SK-N-SH treated with all-trans-retinoic acid at 6 μM for 48 hours (cell line): ENCODE results near the gene RRBP1.

Experiments used
- BACH2 ChIP-seq: fragments of 250-450 bp; sonication (Bioruptor Pico); IDR thresholded peaks from 2 replicates; pipeline ENCODE4 v1.9.0; 2021; ENCODE audit warnings: mild to moderate bottlenecking, borderline replicate concordance
- RARB ChIP-seq: fragments of 250-450 bp; sonication (Bioruptor Pico); IDR thresholded peaks from 2 replicates; pipeline ENCODE4 v1.8.0; 2021; ENCODE audit warnings: mild to moderate bottlenecking, moderate library complexity
- ZNF70 ChIP-seq: fragments of 450-650 bp; formaldehyde crosslinking; IDR thresholded peaks from 2 replicates; pipeline ENCODE4 v1.5.0; 2020; ENCODE audit warnings: mild to moderate bottlenecking, moderate library complexity

- no peak for TF ChIP-seq BACH2 (CRISPR knock-in tag)
- TF ChIP-seq ZNF70 (CRISPR knock-in tag): no peak
- no peak for TF ChIP-seq RARB (CRISPR knock-in tag)
These were observed 38.7 kb upstream of the RRBP1 start for GRCh38 chr20:17720755-17721154.
